K562 (cell line): ENCODE data around the gene SLAMF8.

Experiments used
- ATF3 ChIP-seq, 2 experiments: fragments of 450-650 bp in 1 of 2; sonication (generic) in 1 of 2; formaldehyde crosslinking in 1 of 2; IDR thresholded peaks in 1 of 2; conservative IDR thresholded peaks in 1 of 2; 2 replicates each; pipeline versions ENCODE4 v1.6.1 to v1.8.1; 2016 to 2023; ENCODE audit warnings: mild to moderate bottlenecking in 2 of 2, moderate library complexity in 2 of 2, inconsistent platforms in 1 of 2, missing genetic modification reagents in 1 of 2
- BHLHE40 ChIP-seq: IDR thresholded peaks from 2 replicates; pipeline ENCODE4 v1.6.1; 2011; ENCODE audit warnings: low read length, improper control_type of control experiment
- CHCHD3 ChIP-seq: fragments of 250-450 bp; sonication (Bioruptor Pico); IDR thresholded peaks from 2 replicates; pipeline ENCODE4 v2.1.2; 2022; ENCODE audit warnings: mild to moderate bottlenecking
- ELF4 ChIP-seq: fragments of 450-650 bp; formaldehyde crosslinking; IDR thresholded peaks from 2 replicates; pipeline ENCODE4 v1.4.0; 2022; ENCODE audit warnings: missing genetic modification characterization
- HMG20B ChIP-seq: fragments of 250-450 bp; sonication (Bioruptor Pico); IDR thresholded peaks from 2 replicates; pipeline ENCODE4 v1.5.0; 2021; ENCODE audit warnings: mild to moderate bottlenecking
- MLLT1 ChIP-seq, 2 experiments: fragments of 450-650 bp; IDR thresholded peaks; 2 replicates each; pipeline ENCODE4 v1.6.1; 2016
- MTA2 ChIP-seq: fragments of 450-650 bp; IDR thresholded peaks from 2 replicates; pipeline ENCODE4 v1.6.1; 2016; ENCODE audit warnings: low read depth
- RNF219 ChIP-seq: fragments of 250-450 bp; sonication (Bioruptor Pico); IDR thresholded peaks from 2 replicates; pipeline ENCODE4 v1.5.0; 2022; ENCODE audit warnings: mild to moderate bottlenecking
- TAF15 ChIP-seq: fragments of 200-400 bp; formaldehyde crosslinking; IDR thresholded peaks from 2 replicates; pipeline ENCODE4 v1.6.1; 2017; ENCODE audit warnings: mild to moderate bottlenecking, low read depth, low read length, moderate library complexity
- ZNF212 ChIP-seq: fragments of 450-650 bp; formaldehyde crosslinking; IDR thresholded peaks from 2 replicates; pipeline ENCODE4 v1.4.0; 2020; ENCODE audit warnings: mild to moderate bottlenecking

- no peak for TF ChIP-seq ATF3 (IDR thresholded peaks at IDR 0.05)
- TF ChIP-seq ATF3 (CRISPR knock-in tag; conservative IDR thresholded peaks at IDR 0.05) = no peak
- TF ChIP-seq ELF4 = no peak
- TF ChIP-seq TAF15 = no peak
- no peak for TF ChIP-seq MTA2
- TF ChIP-seq HMG20B (CRISPR knock-in tag) = no peak
- no peak for TF ChIP-seq MLLT1 (IDR thresholded peaks at IDR 0.05)
- TF ChIP-seq RNF219 (CRISPR knock-in tag) = no peak
- no peak for TF ChIP-seq ZNF212 (CRISPR knock-in tag)
- TF ChIP-seq BHLHE40 = no peak
- TF ChIP-seq CHCHD3 = no peak
Measured at GRCh38 chr1:159803956-159804689, 22.6 kb upstream of the SLAMF8 start.
